ENCODE data around the gene PHRF1.

The PHRF1 gene

GRCh38 chr11:559712-560304, 16.5 kb upstream of the PHRF1 start:
- Histone ChIP-seq H3K27me3 (replicated peaks; ENCODE audit: control insufficient read depth, insufficient read depth, low read length) (peaks cover 2% of the 10 kb centered on the region), H3K36me3 (ENCODE audit: control insufficient read depth, insufficient read depth, low read length) (peaks cover 2% of the 10 kb centered on the region; the same call in 1 of the 2 replicates), H3K4me3 (replicated peaks; ENCODE audit: low read depth, low read length) (peak overlapping the region; percentile 70)
- no peak for TF ChIP-seq CTCF (IDR thresholded peaks at IDR 0.05; ENCODE audit: insufficient read depth, low read length, poor library complexity, severe bottlenecking)
- DNase-seq (ENCODE audit: extremely low read depth, insufficient read length) = no peak

GRCh38 chr11:560305-561147, 15.7 kb upstream of the PHRF1 start, which contains the start of the genes LMNTD2 and RASSF7:
Gene LMNTD2, minus strand, starts transcription at chr11:560738. Its CDS starts 22 bp downstream, at chr11:560716.
Gene RASSF7, plus strand, starts transcription at chr11:560970. Its CDS starts 799 bp downstream, at chr11:561769.
- DNase-seq (ENCODE audit: extremely low read depth, insufficient read length) = peak; percentile 92
- TF ChIP-seq CTCF (IDR thresholded peaks at IDR 0.05; ENCODE audit: insufficient read depth, low read length, poor library complexity, severe bottlenecking) = no peak
- H3K27me3 ChIP-seq (replicated peaks; ENCODE audit: control insufficient read depth, insufficient read depth, low read length) = peaks cover 2% of the 10 kb centered on the region
- H3K36me3 ChIP-seq (ENCODE audit: control insufficient read depth, insufficient read depth, low read length) = peaks cover 2% of the 10 kb centered on the region; the same call in 1 of the 2 replicates
- H3K4me3 ChIP-seq (replicated peaks; ENCODE audit: low read depth, low read length) = peak within 1 kb of the TSS; percentile 70

GRCh38 chr11:561148-562003, 14.9 kb upstream of the PHRF1 start:
- H3K4me3 ChIP-seq (replicated peaks; ENCODE audit: low read depth, low read length) = peak overlapping the region; percentile 70
- H3K27me3 ChIP-seq (replicated peaks; ENCODE audit: control insufficient read depth, insufficient read depth, low read length) = peaks cover 2% of the 10 kb centered on the region
- DNase-seq (ENCODE audit: extremely low read depth, insufficient read length) = no peak
- peaks cover 5% of the 10 kb centered on the region for H3K36me3 ChIP-seq (ENCODE audit: control insufficient read depth, insufficient read depth, low read length)
- TF ChIP-seq CTCF (IDR thresholded peaks at IDR 0.05; ENCODE audit: insufficient read depth, low read length, poor library complexity, severe bottlenecking) = no peak

- DNase-seq (ENCODE audit: extremely low read depth, insufficient read length) = no peak
These were observed 14.1 kb upstream of the PHRF1 start for GRCh38 chr11:562046-562645.

More at GRCh38 chr11:562046-562645, 14.1 kb upstream of the PHRF1 start:
- Histone ChIP-seq H3K27me3 (replicated peaks; ENCODE audit: control insufficient read depth, insufficient read depth, low read length) (peaks cover under 1% of the 10 kb centered on the region), H3K36me3 (ENCODE audit: control insufficient read depth, insufficient read depth, low read length) (peaks cover 5% of the 10 kb centered on the region), H3K4me3 (replicated peaks; ENCODE audit: low read depth, low read length) (peak overlapping the region; percentile 70)
- no peak for TF ChIP-seq CTCF (IDR thresholded peaks at IDR 0.05; ENCODE audit: insufficient read depth, low read length, poor library complexity, severe bottlenecking)
